HG02610 (cell line): ENCODE results near the gene ALPG.
"Not testable (repeated sequence)": the region's sequence is repeated elsewhere in the genome, so short reads cannot be mapped to it uniquely, and the experiment has no call there.

ENCODE experiments used
- ATAC-seq: cut with Tn5 transposase; IDR thresholded peaks from one replicate; pipeline ENCODE4 v1.9.1; 2021; ENCODE audit warnings: mild to moderate bottlenecking, moderate library complexity; ENCODE audit not compliant: unreplicated experiment

The ALPG gene

DNA sequence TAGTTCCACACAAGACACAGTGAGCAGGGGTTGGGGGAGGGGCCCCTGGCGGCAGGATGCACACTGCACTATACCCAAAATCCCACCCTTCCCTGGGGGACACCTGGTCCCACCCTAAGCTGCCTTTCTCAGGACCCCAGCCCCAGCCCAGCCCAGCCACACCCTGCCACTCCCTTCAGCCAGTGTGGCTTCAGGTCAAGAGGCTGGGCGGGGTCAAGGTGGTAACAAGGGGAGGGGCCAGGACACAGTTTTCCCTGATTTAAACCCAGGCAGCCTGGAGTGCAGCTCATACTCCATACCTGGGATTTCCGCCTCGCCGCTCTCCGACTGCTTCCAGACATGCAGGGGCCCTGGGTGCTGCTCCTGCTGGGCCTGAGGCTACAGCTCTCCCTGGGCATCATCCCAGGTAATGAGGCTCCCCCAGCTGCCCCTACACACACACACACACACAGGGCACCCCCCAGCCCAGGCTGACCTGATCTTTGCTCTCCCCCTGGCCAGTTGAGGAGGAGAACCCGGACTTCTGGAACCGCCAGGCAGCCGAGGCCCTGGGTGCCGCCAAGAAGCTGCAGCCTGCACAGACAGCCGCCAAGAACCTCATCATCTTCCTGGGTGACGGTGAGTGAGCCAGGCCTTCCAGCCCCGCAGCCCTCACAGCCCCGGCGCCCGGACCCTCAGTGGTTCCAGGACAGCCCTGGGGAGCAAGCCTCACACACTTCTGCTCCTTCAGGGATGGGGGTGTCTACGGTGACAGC, at the start of gene ALPG:
Gene ALPG (plus strand): TSS at position 289 of the 755 bp plus-strand sequence. CDS start 51 bp downstream, at position 340.
- no peak for ATAC-seq

GRCh38 chr2:232361646-232362045, 45.0 kb upstream of the ALPG start:
- no peak for ATAC-seq

DNA sequence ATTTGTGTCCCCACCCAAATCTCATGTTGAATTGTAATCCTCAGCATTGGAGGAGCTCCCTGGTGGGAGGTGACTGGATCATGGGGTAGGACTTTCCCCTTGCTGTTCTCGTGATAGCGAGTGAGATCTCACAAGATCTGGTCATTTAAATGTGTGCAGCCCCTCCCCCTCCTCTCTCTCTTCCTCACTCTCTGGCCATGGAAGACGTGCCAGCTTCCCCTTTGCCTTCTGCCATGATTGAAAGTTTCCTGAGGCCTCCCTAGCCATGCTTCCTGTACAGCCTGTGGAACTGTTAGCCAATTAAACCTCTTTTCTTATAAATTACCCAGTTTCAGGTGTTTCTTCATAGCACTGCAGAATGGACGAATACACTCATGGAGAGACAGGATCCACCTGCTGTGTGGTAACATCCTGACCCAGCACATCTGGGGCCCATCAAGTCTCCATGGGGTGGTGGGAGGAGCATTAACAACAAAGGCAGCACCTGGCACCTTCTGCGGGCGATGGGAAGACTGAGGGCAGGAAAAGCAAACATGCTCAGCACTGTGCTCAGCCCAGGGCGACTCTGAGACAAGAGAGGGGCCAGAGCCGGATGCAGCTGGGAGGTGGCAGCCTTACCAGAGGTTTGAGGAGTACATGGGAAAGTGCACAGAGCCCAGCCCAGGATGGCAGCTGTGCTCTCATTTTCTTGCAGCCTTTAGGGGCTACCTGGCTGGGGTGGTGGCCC, 44.3 kb upstream of the ALPG start:
- no peak for ATAC-seq

DNA sequence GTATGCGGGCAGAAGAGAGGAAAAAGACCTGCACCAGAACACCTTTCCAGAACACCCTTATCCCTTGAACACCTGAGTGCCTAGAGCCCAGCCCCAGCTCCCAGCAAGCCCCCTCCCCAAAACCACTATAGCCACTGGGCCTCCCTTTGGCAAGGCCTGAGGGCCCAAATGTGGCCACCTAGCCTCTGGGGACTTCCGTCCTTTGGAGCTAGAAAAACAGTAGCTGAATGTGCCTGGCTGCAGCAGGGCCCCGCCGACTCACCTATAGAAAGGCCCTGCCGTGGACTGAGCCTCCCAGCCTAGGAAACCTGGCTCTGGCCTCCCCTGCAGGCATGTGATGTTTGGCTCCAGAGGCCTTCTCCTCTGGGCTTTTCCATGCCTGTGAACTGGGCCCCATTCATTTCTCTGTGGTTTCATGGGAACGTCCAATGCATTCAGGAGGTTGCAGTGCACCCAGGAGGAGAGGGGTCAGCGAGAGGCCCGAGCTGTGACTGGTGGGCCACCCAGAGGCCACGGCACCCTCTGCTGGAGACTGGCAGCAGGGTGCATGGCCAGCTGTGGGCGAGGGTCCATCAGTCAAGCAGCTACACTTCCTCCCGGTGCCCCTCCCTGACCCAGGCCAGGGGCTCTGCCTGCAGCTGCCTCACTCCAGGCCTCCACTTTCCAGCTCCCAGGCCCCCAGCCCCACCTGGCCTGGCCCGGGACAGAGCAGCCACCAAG, 43.4 kb upstream of the ALPG start:
- not testable (repeated sequence) for ATAC-seq

- ATAC-seq, result no peak
Measured at GRCh38 chr2:232363784-232364615, 42.6 kb upstream of the ALPG start.

GRCh38 chr2:232364806-232365594, 41.6 kb upstream of the ALPG start:
- ATAC-seq, result not testable (repeated sequence)

DNA sequence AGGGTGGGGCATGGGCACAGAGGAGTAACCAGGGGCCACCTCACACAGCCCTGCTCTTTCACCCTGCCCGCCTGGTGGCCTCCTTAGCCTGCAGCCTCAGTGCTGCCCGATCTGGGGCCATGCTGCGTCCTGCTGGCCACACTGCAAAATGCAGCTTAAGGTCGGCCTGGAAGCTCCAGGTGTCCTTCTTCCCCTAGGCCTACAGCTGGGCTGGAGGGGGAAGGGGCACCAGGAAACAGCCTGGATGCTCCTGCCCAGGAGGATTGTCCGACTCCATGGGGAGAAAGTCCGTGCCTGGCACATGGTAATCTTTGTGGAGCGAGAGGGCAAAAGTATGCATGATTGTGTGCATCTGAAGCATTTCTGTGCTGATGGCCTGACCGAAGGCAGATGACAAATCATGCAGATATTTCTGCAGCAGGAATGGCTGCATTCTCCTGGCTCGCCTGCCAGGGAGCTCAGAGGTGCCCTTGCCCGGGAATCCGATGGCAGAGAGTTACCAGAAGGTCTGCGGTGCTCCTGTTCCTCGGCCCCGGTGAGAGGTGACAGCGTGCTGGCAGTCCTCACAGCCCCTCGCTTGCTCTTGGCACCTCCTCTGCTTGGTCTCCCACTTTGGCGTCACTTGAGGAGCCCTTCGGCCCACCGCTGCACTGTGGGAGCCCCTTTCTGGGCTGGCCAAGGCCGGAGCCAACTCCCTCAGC, 40.9 kb upstream of the ALPG start:
- ATAC-seq, result no peak

DNA sequence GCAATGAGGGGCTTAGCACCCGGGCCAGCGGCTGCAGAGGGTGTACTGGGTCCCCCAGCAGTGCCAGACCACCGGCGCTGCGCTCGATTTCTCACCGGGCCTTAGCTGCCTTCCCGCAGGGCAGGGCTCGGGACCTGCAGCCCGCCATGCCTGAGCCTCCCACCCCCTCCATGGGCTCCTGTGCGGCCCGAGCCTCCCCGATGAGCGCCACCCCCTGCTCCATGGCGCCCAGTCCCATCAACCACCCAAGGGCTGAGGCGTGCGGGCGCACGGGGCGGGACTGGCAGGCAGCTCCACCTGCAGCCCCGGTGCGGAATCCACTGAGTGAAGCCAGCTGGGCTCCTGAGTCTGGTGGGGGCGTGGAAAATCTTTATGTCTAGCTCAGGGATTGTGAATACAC, 40.2 kb upstream of the ALPG start:
- ATAC-seq, result not testable (repeated sequence)

DNA sequence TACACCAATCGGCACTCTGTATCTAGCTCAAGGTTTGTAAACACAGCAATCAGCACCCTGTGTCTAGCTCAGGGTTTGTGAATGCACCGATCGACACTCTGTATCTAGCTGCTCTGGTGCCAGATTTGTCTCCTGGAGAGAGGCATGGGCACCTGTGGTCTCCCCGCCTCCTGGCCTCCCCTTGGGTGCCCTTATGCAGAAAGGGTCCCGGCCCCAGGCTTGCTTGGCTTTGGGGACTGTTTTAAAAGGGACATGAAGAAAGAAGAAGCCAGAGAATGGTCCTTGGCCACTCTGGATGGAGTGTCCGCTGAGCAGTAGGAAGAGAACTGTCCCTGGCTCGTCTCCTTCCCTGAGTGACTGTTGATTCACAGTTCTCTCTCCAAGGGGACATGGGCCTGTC, 39.6 kb upstream of the ALPG start:
- ATAC-seq, result no peak

- ATAC-seq, result no peak
Measured at GRCh38 chr2:232367591-232368233, 38.9 kb upstream of the ALPG start.

GRCh38 chr2:232368311-232368731, 38.3 kb upstream of the ALPG start:
- no peak for ATAC-seq

GRCh38 chr2:232369126-232369951, 37.3 kb upstream of the ALPG start:
- no peak for ATAC-seq

DNA sequence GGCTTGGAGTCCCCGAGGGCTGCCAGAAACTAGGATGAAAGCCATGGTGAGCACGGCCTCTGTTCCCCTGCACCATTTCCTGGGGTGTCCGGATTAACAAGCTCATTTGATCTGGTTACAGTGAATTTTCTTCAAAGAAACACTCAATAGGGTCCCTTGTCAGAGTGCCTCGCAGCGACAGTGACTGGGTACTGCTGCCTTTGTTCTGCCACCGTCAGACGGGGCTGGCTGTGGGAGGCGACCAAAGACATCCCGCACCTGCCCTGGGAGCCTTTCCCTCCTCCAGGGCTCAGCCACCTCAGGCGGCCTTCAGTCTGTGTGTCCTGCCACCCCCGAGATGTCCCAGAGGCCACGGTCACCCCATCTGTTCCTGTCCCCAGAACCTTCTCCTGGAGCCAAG, 36.6 kb upstream of the ALPG start:
- ATAC-seq, result not testable (repeated sequence)

DNA sequence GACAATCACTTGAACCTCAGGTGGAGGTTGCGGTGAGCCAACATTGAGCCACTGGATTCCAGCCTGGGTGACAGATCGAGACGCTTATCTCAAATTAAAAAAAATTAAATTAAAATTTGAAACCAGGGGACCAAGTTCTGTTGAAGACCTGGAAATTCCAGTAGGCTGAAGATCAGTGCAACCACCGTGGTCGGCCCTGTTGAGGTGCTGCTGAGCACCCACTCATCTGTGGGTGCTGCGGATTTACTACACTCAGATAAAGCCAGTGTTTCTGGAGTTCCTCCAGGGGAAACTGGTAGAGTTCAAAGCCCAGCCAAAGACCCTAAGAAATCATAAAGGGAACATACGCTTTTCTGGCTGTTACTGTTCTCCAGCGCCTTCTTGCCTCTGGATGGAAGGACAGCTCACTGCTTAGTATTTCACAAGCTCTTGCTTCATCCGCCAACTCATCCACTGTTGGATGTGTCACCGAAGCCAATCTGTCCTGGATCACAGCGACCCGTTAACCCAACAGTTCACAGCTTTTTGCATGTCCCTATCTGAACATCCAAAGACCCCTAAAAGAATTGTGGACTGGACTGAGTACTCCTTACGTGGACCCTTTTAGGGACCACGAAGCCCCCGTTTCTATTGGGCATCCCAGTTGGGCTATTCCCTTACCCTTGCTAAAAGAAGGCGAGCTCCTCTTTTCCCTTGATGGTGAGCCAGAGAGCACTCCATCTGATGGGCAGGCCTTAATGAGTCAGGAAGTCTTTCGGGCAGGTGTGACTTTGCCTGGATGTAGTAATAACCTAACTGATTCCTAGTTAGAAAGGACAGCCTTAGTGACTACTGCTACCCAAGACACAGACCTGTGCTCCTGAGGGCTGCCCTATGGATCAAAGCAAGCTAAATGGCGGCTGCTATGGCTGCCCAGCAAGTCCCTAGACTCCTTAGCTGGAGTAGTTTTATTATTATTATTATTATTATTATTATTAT, 34.1 kb upstream of the ALPG start:
- no peak for ATAC-seq

DNA sequence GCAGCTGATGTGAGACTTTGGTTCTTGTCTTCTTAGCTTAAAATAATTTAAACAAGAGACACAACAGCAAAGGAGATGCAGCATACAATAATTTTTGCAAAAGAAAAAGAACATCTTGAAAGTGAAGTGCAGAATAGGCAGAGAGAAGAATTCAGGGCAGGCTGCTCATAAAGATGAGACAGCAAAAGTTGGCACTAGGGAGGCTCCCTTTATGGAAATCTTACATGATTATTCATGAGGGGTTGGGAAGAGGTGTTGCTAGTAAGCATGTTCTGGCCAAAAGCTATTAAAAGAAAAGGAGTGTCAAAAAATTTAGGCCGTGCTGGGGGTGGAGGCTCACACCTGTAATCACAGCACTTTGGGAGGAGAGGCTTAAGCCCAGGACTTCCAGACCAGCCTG, 32.3 kb upstream of the ALPG start:
- no peak for ATAC-seq

DNA sequence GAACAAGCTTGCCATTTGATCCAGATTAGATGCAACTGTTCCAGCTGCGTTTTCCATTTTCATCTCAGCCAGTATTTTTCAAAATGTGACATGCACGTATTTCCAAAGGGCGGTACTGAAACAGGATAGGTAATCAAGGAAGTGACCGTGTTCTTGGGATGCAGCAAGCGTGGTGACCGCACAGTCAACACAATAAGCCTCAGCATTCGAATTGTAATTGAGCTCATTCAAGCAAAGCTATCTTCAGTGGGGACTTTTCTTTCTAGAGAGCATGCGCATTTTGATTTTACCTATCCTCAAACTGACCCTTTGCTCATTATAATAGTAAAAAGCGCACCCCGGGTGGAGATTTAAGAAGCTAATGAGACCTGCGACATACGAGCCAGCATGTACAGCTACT, 31.5 kb upstream of the ALPG start:
- ATAC-seq, result no peak

DNA sequence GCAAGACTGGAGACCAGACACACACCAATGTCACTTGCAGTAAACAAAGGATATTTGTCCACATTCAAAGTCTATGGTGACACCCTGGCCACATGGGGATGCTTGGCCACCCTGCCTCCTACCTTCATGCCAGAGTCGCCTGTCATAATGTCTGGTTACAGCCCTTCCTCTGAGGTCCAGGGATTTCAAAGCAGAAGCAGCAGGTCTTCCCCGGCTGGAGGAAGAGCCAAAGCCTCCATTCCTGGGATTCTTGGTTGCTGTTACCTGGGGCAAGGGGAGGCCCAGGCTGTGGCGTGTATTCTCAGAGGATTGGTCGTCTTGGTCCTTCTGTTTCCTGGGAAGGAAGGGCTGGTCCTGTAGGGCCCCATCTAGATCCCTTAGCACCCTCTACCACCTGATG, 30.4 kb upstream of the ALPG start:
- no peak for ATAC-seq
